Gastroesophageal sphincter (tissue), 4 donors: ENCODE results near the gene CHD6. TPM values are rescaled to one million over a fixed set of nuclear protein-coding genes. Genes with fewer than 3 reads are reported as not detected.

Experiments
- ATAC-seq: fragments of 150-250 bp; one replicate; pipeline ENCODE4 v1.9.1; 2016; ENCODE audit warnings: mild to moderate bottlenecking, moderate library complexity
- H3K27ac ChIP-seq, 4 donors: fragments of 200-600 bp; sonication (generic) in 3 of 4; 1 replicate in 3 of 4; 2 replicates in 1 of 4; pipeline ENCODE4 v1.5.1; 2016 to 2019
- H3K27me3 ChIP-seq: fragments of 200-600 bp; sonication (generic); one replicate; pipeline ENCODE4 v1.5.1; 2019
- H3K36me3 ChIP-seq, 2 donors: fragments of 200-600 bp; sonication (generic); one replicate each; pipeline ENCODE4 v1.5.1; 2019; ENCODE audit warnings: control low read depth in 1 of 2
- H3K4me1 ChIP-seq, 3 donors: fragments of 200-600 bp; sonication (generic); 1 replicate in 2 of 3; 2 replicates in 1 of 3; pipeline ENCODE4 v1.5.1; 2016 to 2019; ENCODE audit warnings: control low read depth in 2 of 3
- H3K4me3 ChIP-seq, 2 donors: fragments of 200-600 bp; sonication (generic); one replicate each; pipeline ENCODE4 v1.5.1; 2019; ENCODE audit warnings: mild to moderate bottlenecking in 1 of 2, moderate library complexity in 1 of 2
- H3K9me3 ChIP-seq, 3 donors: fragments of 200-600 bp; sonication (generic); one replicate each; pipeline ENCODE4 v1.5.1; 2017 to 2019; ENCODE audit warnings: control low read depth in 2 of 3
- CTCF ChIP-seq, 4 experiments: fragments of 200-600 bp in 2 of 4; fragments of 450-650 bp in 2 of 4; sonication (generic) in 1 of 4; IDR thresholded peaks; one replicate each; pipeline ENCODE4 v1.5.1; 2017 to 2019; ENCODE audit warnings: antibody characterized with exemption in 4 of 4, mild to moderate bottlenecking in 2 of 4, moderate library complexity in 2 of 4
- EP300 ChIP-seq: sonication (generic); formaldehyde crosslinking; IDR thresholded peaks from one replicate; pipeline ENCODE4 v1.6.1; 2017; ENCODE audit warnings: antibody characterized with exemption, mild to moderate bottlenecking
- POLR2A ChIP-seq, 2 donors: fragments of 450-650 bp; IDR thresholded peaks; one replicate each; pipeline ENCODE4 v1.6.1; 2017; ENCODE audit warnings: antibody characterized with exemption in 2 of 2, mild to moderate bottlenecking in 2 of 2, moderate library complexity in 1 of 2
- POLR2AphosphoS5 ChIP-seq: sonication (generic); formaldehyde crosslinking; IDR thresholded peaks from one replicate; pipeline ENCODE4 v1.6.1; 2017; ENCODE audit warnings: antibody characterized with exemption
- WGBS, 2 donors: methylation state at CpG; one replicate each; pipeline ENCODE4 v1.1.5; 2018; ENCODE audit warnings: low coverage in 1 of 2; 5-methylcytosine and 5-hydroxymethylcytosine counted together
- total RNA-seq, 4 donors: library from RNA; depleted of rRNA; stranded (reverse); fragments of >200 nt; gene quantifications; one replicate each; pipeline ENCODE4 v1.1.0, GENCODE V29; 2016

The CHD6 gene
- total RNA-seq, 4 donors from 2014 or later = 37.4 to 58.3 (median 40.4) TPM

- H3K4me1 ChIP-seq = no peaks in the 10 kb centered on the region
These were observed 171.2 kb downstream of the CHD6 start for GRCh38 chr20:41447006-41447405.

GRCh38 chr20:41446456-41446855 is 171.7 kb downstream of the CHD6 start:
- H3K36me3 ChIP-seq = peaks cover 0 to 100% of the 10 kb centered on the region in 2 donors
- 67 to 97% methylated on average over 1 to 4 of the region's 4 CpGs for WGBS, 2 donors

More at GRCh38 chr20:41447006-41447405, 171.2 kb downstream of the CHD6 start:
- Histone ChIP-seq H3K27ac (no peak overlapping the region), H3K27me3 (no peaks in the 10 kb centered on the region), H3K4me3 (no peak overlapping the region), H3K36me3 (peaks cover 0 to 100% of the 10 kb centered on the region in 2 donors), H3K9me3 (no peaks in the 10 kb centered on the region)
- ATAC-seq = no peak
- TF ChIP-seq POLR2AphosphoS5 = no peak
- no peak for TF ChIP-seq CTCF (IDR thresholded peaks at IDR 0.05)
- no peak for TF ChIP-seq POLR2A (IDR thresholded peaks at IDR 0.05)
- TF ChIP-seq EP300 = no peak
- WGBS, 2 donors = 100% methylated on average over 1 to 2 of the region's 2 CpGs

GRCh38 chr20:41444821-41445220 is 173.4 kb downstream of the CHD6 start:
- H3K27ac ChIP-seq = no peak overlapping the region
- no peaks in the 10 kb centered on the region for H3K4me1 ChIP-seq
- no peak overlapping the region for H3K4me3 ChIP-seq
- H3K36me3 ChIP-seq = peaks cover 0 to 100% of the 10 kb centered on the region in 2 donors
- ATAC-seq = no peak
- TF ChIP-seq CTCF (IDR thresholded peaks at IDR 0.05) (no peak), POLR2A (IDR thresholded peaks at IDR 0.05) (no peak), EP300 (no peak), POLR2AphosphoS5 (no peak)
- no peaks in the 10 kb centered on the region for H3K27me3 ChIP-seq
- no peaks in the 10 kb centered on the region for H3K9me3 ChIP-seq

More at GRCh38 chr20:41446456-41446855, 171.7 kb downstream of the CHD6 start:
- no peak for ATAC-seq
- Histone ChIP-seq H3K4me3 (no peak overlapping the region), H3K4me1 (no peaks in the 10 kb centered on the region), H3K27me3 (no peaks in the 10 kb centered on the region), H3K27ac (no peak overlapping the region), H3K9me3 (no peaks in the 10 kb centered on the region)
- TF ChIP-seq POLR2AphosphoS5 (no peak), CTCF (IDR thresholded peaks at IDR 0.05) (no peak), EP300 (no peak), POLR2A (IDR thresholded peaks at IDR 0.05) (no peak)

GRCh38 chr20:41443691-41444090 is 174.5 kb downstream of the CHD6 start:
- no peak for ATAC-seq

More at GRCh38 chr20:41443691-41444090, 174.5 kb downstream of the CHD6 start:
- no peak for TF ChIP-seq EP300
- TF ChIP-seq CTCF (IDR thresholded peaks at IDR 0.05) = no peak
- no peak for TF ChIP-seq POLR2A (IDR thresholded peaks at IDR 0.05)
- TF ChIP-seq POLR2AphosphoS5 = no peak
- peaks cover 0 to 100% of the 10 kb centered on the region in 2 donors for H3K36me3 ChIP-seq
- no peaks in the 10 kb centered on the region for H3K9me3 ChIP-seq
- no peaks in the 10 kb centered on the region for H3K4me1 ChIP-seq
- H3K4me3 ChIP-seq = no peak overlapping the region
- no peaks in the 10 kb centered on the region for H3K27me3 ChIP-seq
- H3K27ac ChIP-seq = no peak overlapping the region
